HCT116 (cell line): ENCODE data around the gene TBC1D25. TPM values are rescaled to one million over a fixed set of nuclear protein-coding genes. Genes with fewer than 3 reads are reported as not detected.

Experiments
- ATAC-seq: fragments of 200-7000 bp; cut with Tn5 transposase; 2 replicates; pipeline ENCODE4 v1.9.1; 2020; ENCODE audit warnings: mild to moderate bottlenecking, moderate library complexity
- BruUV-seq: library from RNA; stranded (reverse); fragments of 400-500 nt; replicated peaks from 2 replicates; lab custom pipeline; 2021; lab: Mats Ljungman, UMichigan
- CTCF ChIA-PET: fragments of 300-600 bp; sonication (Branson Sonifier 250); formaldehyde crosslinking; loops from one replicate; lab custom pipeline; 2021; ENCODE audit warnings: antibody characterized with exemption; lab: Charles Lee
- POLR2A ChIA-PET: fragments of 300-600, 350-600 bp; sonication (Branson Sonifier 250); formaldehyde crosslinking; loops from one replicate; lab custom pipeline; 2021; ENCODE audit warnings: antibody characterized with exemption; lab: Charles Lee
- RAD21 ChIA-PET, 2 experiments: fragments of 300-600 bp; sonication (Branson Sonifier 250); formaldehyde crosslinking; loops; one replicate each; lab custom pipeline; 2023; ENCODE audit warnings: low total read pairs in 2 of 2; ENCODE audit not compliant: uncharacterized antibody in 2 of 2, unreplicated experiment in 2 of 2, low non-redundant PET in 1 of 2; lab: Charles Lee
- DNase-seq: peaks from one replicate; pipeline ENCODE4 v3.0.0-alpha.2; 2010; ENCODE audit warnings: low read depth, low spot score
- H2AFZ ChIP-seq: fragments of 200-600 bp; shearing (Covaris generic), sonication (generic); 2 replicates; pipeline ENCODE4 v1.6.1; 2017; ENCODE audit warnings: low read depth, mixed run types, mixed read lengths, antibody characterized with exemption, low read length; ENCODE audit not compliant: poor library complexity, severe bottlenecking
- H3K27ac ChIP-seq: 2 replicates; pipeline ENCODE4 v1.5.1; 2012; ENCODE audit warnings: low read depth, low read length
- H3K27me3 ChIP-seq: fragments of 200-600 bp; sonication (generic); 2 replicates; pipeline ENCODE4 v1.6.1; 2016; ENCODE audit warnings: mixed run types, low read length, mixed read lengths; ENCODE audit not compliant: insufficient read depth
- H3K36me3 ChIP-seq, 2 experiments: fragments of 200-500 bp in 1 of 2; fragments of 200-600 bp in 1 of 2; sonication (Bioruptor generic) in 1 of 2; sonication (generic) in 1 of 2; 2 replicates each; pipeline versions ENCODE4 v1.5.1 to v1.6.1; 2014 to 2016; ENCODE audit warnings: low read length in 2 of 2, inconsistent platforms in 1 of 2, mixed read lengths in 1 of 2, mixed run types in 1 of 2; ENCODE audit not compliant: insufficient read depth in 2 of 2, control insufficient read depth in 1 of 2
- H3K4me1 ChIP-seq, 2 experiments: fragments of 200-600 bp in 1 of 2; sonication (generic) in 1 of 2; 2 replicates each; pipeline versions ENCODE4 v1.5.1 to v1.6.1; 2012 to 2017; ENCODE audit warnings: low read length in 2 of 2, inconsistent platforms in 1 of 2, mild to moderate bottlenecking in 1 of 2, mixed read lengths in 1 of 2, mixed run types in 1 of 2, moderate library complexity in 1 of 2; ENCODE audit not compliant: insufficient read depth in 2 of 2, control insufficient read depth in 1 of 2
- H3K4me2 ChIP-seq: fragments of 200-600 bp; sonication (generic); 2 replicates; pipeline ENCODE4 v1.6.1; 2017; ENCODE audit warnings: mixed run types, low read length, mixed read lengths
- H3K4me3 ChIP-seq, 2 experiments: fragments of 200-600 bp in 1 of 2; sonication (generic) in 1 of 2; replicated peaks in 1 of 2; 2 replicates each; pipeline ENCODE4 v1.5.1; 2011 to 2016; ENCODE audit warnings: low read length in 2 of 2, control low read depth in 1 of 2, low read depth in 1 of 2, mild to moderate bottlenecking in 1 of 2, mixed read lengths in 1 of 2, mixed run types in 1 of 2
- H3K79me2 ChIP-seq: fragments of 200-600 bp; sonication (generic); 2 replicates; pipeline ENCODE4 v1.6.1; 2017; ENCODE audit warnings: mild to moderate bottlenecking, mixed run types, low read length, moderate library complexity, mixed read lengths; ENCODE audit not compliant: insufficient read depth
- H3K9ac ChIP-seq: fragments of 200-600 bp; sonication (generic); 2 replicates; pipeline ENCODE4 v1.6.1; 2016; ENCODE audit warnings: low read length, mixed read lengths
- H3K9me2 ChIP-seq: fragments of 200-600 bp; sonication (generic), shearing (Covaris generic); 2 replicates; pipeline ENCODE4 v1.6.1; 2017; ENCODE audit warnings: mixed run types, mild to moderate bottlenecking, moderate library complexity; ENCODE audit not compliant: insufficient read depth
- H3K9me3 ChIP-seq, 2 experiments: fragments of 200-500 bp in 1 of 2; fragments of 200-600 bp in 1 of 2; sonication (Bioruptor generic) in 1 of 2; sonication (generic) in 1 of 2; 2 replicates each; pipeline ENCODE4 v1.6.1; 2014 to 2017; ENCODE audit warnings: low read length in 2 of 2, mixed read lengths in 2 of 2, inconsistent platforms in 1 of 2, low read depth in 1 of 2, mild to moderate bottlenecking in 1 of 2, mixed run types in 1 of 2, moderate library complexity in 1 of 2; ENCODE audit not compliant: control insufficient read depth in 1 of 2, insufficient read depth in 1 of 2
- H4K20me1 ChIP-seq: fragments of 200-600 bp; sonication (generic), shearing (Covaris generic); 2 replicates; pipeline ENCODE4 v1.6.1; 2017; ENCODE audit warnings: mixed run types, mild to moderate bottlenecking, moderate library complexity; ENCODE audit not compliant: insufficient read depth
- EZH2phosphoT487 ChIP-seq: fragments of 200-600 bp; IDR thresholded peaks from 2 replicates; pipeline ENCODE4 v1.6.1; 2018; ENCODE audit warnings: antibody characterized with exemption, borderline replicate concordance
- POLR2A ChIP-seq: IDR thresholded peaks from 2 replicates; pipeline ENCODE4 v1.7.0; 2011; ENCODE audit warnings: borderline replicate concordance; ENCODE audit not compliant: insufficient read depth, insufficient read length; ENCODE audit errors: extremely low read depth
- POLR2AphosphoS5 ChIP-seq: IDR thresholded peaks from 2 replicates; pipeline ENCODE4 v1.6.1; 2011; ENCODE audit warnings: mild to moderate bottlenecking, low read depth, low read length, moderate library complexity
- SIN3A ChIP-seq: IDR thresholded peaks from 2 replicates; pipeline ENCODE4 v1.6.1; 2012; ENCODE audit warnings: low read depth
- SRF ChIP-seq: IDR thresholded peaks from 2 replicates; pipeline ENCODE4 v1.6.1; 2012; ENCODE audit warnings: low read depth
- TCF7L2 ChIP-seq: IDR thresholded peaks from 2 replicates; pipeline ENCODE4 v1.7.0; 2011; ENCODE audit warnings: borderline replicate concordance, inconsistent platforms; ENCODE audit not compliant: insufficient read depth, insufficient read length; ENCODE audit errors: extremely low read depth
- intact Hi-C: fragments of 100-400 bp; cut with micrococcal nuclease; formaldehyde crosslinking; loops from 2 replicates; pipeline ENCODE4 v1.10.0; 2022
- total RNA-seq: library from RNA; stranded (reverse); gene quantifications from one replicate; pipeline ENCODE4 v1.2.1, GENCODE V29; 2021; ENCODE audit not compliant: unreplicated experiment
- TF ChIP-seq, protein P1 (sequence below): IDR thresholded peaks from 2 replicates; pipeline ENCODE4 v1.6.1; 2011; ENCODE audit warnings: mild to moderate bottlenecking, low read length, moderate library complexity; ENCODE audit not compliant: insufficient replicate concordance; ENCODE audit errors: extremely low read depth
- TF ChIP-seq, protein P2 (sequence below): IDR thresholded peaks from 2 replicates; pipeline ENCODE4 v1.6.1; 2012

Gene TBC1D25
- total RNA-seq, 1 experiment from 2014 or later, result 10.5 TPM

DNA sequence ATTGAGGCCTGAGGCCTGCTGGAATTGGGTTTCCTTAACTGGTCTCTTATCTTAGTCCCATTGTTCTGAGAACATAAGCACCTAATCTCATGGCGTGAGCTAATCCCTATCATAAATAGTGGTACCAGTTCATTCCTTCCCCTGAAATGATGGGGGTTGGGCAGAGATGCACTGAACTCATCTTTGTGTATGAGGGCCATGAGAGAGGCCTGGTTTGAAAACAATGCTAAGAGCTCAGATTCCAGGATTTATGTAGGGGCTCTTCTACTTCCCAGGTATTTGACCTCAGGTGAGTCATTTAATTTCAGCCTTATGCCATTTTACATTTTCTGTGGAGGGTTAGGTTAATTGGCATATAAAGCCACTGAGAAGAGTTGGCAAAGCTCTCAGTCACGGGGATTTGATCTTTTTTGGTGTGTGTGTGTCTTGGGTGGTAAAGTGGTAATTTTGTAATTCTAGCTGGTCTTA, 39.2 kb downstream of the TBC1D25 start (continued):
- TF ChIP-seq, protein P1, sequence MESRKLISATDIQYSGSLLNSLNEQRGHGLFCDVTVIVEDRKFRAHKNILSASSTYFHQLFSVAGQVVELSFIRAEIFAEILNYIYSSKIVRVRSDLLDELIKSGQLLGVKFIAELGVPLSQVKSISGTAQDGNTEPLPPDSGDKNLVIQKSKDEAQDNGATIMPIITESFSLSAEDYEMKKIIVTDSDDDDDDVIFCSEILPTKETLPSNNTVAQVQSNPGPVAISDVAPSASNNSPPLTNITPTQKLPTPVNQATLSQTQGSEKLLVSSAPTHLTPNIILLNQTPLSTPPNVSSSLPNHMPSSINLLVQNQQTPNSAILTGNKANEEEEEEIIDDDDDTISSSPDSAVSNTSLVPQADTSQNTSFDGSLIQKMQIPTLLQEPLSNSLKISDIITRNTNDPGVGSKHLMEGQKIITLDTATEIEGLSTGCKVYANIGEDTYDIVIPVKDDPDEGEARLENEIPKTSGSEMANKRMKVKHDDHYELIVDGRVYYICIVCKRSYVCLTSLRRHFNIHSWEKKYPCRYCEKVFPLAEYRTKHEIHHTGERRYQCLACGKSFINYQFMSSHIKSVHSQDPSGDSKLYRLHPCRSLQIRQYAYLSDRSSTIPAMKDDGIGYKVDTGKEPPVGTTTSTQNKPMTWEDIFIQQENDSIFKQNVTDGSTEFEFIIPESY, result no peak
- TF ChIP-seq, protein P2, sequence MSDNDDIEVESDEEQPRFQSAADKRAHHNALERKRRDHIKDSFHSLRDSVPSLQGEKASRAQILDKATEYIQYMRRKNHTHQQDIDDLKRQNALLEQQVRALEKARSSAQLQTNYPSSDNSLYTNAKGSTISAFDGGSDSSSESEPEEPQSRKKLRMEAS, result no peak
- no peak for TF ChIP-seq POLR2A
- TF ChIP-seq, all 23 proteins: peak for 0

DNA sequence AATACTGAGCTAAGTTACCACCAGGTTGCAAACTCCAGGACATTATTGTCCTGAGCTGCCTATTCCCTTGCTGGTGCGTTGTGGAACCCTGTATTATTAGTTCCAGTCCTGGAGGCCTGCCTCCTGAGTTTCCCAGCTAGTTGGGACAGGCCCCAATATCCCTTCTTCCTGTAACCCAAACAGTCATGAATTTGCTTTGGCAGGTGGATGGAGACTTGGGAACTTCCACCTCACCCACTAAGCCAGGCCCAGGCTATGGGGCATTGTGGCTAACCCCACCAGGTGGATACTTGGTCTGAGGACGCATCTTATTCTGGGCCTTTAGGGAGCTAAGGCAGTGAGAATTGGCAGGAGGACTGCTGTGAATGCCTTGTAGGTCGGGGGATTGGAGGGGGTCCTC, 39.7 kb downstream of the TBC1D25 start:
- intact Hi-C loops, result loop anchor here (10.0 kb wide), 1 partner anchor 104 kb away; the partner anchor contains the start of genes FTSJ1 and SLC38A5

DNA sequence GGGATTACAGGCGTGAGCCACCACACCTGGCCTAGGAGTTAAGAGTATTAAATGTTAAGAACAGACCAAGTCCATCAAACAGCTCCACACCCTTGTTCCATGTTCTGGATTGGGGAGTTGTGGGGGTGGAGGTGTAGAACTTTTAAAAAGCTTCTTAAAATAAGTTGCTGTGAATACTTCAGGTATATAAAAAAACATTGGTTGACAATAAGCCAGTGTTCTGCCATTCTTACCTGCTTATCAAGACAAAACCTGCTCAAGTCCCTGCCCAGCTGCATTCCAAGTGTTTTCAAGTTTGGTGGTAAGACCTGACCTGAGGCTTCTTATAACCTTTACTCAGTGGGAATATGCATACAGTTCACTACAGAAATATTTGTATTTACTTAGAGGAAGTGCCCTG, 41.1 kb downstream of the TBC1D25 start:
- CTCF ChIA-PET, result no interaction called here
- peaks cover 3 to 5% of the 10 kb centered on the region in 2 experiments for H3K4me1 ChIP-seq
- no peak overlapping the region for H3K9ac ChIP-seq
- no peaks in the 10 kb centered on the region for H3K27me3 ChIP-seq
- RAD21 ChIA-PET, result no interaction called here
- no peak for TF ChIP-seq SRF
- TF ChIP-seq, protein P2, result no peak
- no peak for TF ChIP-seq EZH2phosphoT487
- TF ChIP-seq TCF7L2, result no peak
- TF ChIP-seq POLR2AphosphoS5, result no peak
- H3K79me2 ChIP-seq, result peaks cover 18% of the 10 kb centered on the region
- H4K20me1 ChIP-seq, result no peaks in the 10 kb centered on the region
- POLR2A ChIA-PET, result no interaction called here
- peaks cover 19 to 27% of the 10 kb centered on the region in 2 experiments; a peak in 3 of 4 replicates for H3K36me3 ChIP-seq
- ATAC-seq (no peak), DNase-seq (no peak)
- no peak overlapping the region for H3K4me3 ChIP-seq
- H2AFZ ChIP-seq, result no peak overlapping the region
- no peak overlapping the region for H3K4me2 ChIP-seq
- no peak overlapping the region for H3K27ac ChIP-seq
- H3K9me2 ChIP-seq, result no peaks in the 10 kb centered on the region
- BruUV-seq, result no TSS peak
- intact Hi-C loops, result no loop called here
- H3K9me3 ChIP-seq, result no peaks in the 10 kb centered on the region

More for the DNA sequence above, 39.7 kb downstream of the TBC1D25 start:
- no peak overlapping the region for H3K4me3 ChIP-seq
- H3K4me1 ChIP-seq, result peaks cover 5 to 11% of the 10 kb centered on the region in 2 experiments
- ChIA-PET CTCF (no interaction called here), POLR2A (interaction anchor here (0.7 kb wide), 1 partner anchor 17 kb away, joined by 3 read pairs; no protein-coding TSS in a partner anchor), RAD21 (no interaction called here)
- H3K4me2 ChIP-seq, result no peak overlapping the region
- H3K79me2 ChIP-seq, result peaks cover 27% of the 10 kb centered on the region
- H2AFZ ChIP-seq, result no peak overlapping the region
- no peaks in the 10 kb centered on the region for H4K20me1 ChIP-seq
- ATAC-seq, result no peak
- H3K27me3 ChIP-seq, result no peaks in the 10 kb centered on the region
- no peaks in the 10 kb centered on the region for H3K9me3 ChIP-seq
- DNase-seq, result no peak
- no peak overlapping the region for H3K27ac ChIP-seq
- no peak overlapping the region for H3K9ac ChIP-seq
- peaks cover 23 to 34% of the 10 kb centered on the region in 2 experiments; a peak in 3 of 4 replicates for H3K36me3 ChIP-seq
- no TSS peak for BruUV-seq
- no peak for TF ChIP-seq SIN3A
- no peaks in the 10 kb centered on the region for H3K9me2 ChIP-seq
